Endothelial cell of umbilical vein (primary cell): ENCODE results near the gene NEK7. TPM values are rescaled to one million over a fixed set of nuclear protein-coding genes. Genes with fewer than 3 reads are reported as not detected.

Source experiments
- BruUV-seq: library from RNA; stranded (reverse); fragments of 400-500 nt; replicated peaks from 2 replicates; lab custom pipeline; 2021; lab: Mats Ljungman, UMichigan
- CTCF ChIA-PET: fragments of 300-600, 350-600 bp; sonication (Branson Sonifier 250); formaldehyde crosslinking; loops from one replicate; lab custom pipeline; 2021; ENCODE audit warnings: antibody characterized with exemption, inconsistent platforms; lab: Charles Lee
- POLR2A ChIA-PET: fragments of 300-600, 350-600 bp; sonication (Branson Sonifier 250); formaldehyde crosslinking; loops from one replicate; lab custom pipeline; 2021; ENCODE audit warnings: antibody characterized with exemption, inconsistent platforms; lab: Charles Lee
- DNase-seq: peaks from one replicate; pipeline ENCODE4 v3.0.0-alpha.2; 2011; ENCODE audit warnings: low read depth, low spot score
- FAIRE-seq: peaks from 2 replicates; lab custom pipeline; 2011; peaks lifted over from hg19 to GRCh38; lab: Jason Lieb, UNC
- H2AFZ ChIP-seq: 2 replicates; pipeline ENCODE4 v1.6.0; 2012; ENCODE audit warnings: low read depth, low read length, control low read depth, inconsistent platforms
- H3K27ac ChIP-seq: 2 replicates; pipeline ENCODE4 v1.5.1; 2011; ENCODE audit warnings: low read depth, mild to moderate bottlenecking, control low read depth, low read length, moderate library complexity; ENCODE audit not compliant: insufficient read depth
- H3K27me3 ChIP-seq, 2 experiments: 2 replicates each; pipeline versions ENCODE4 v1.6.0 to v1.6.1; 2011; ENCODE audit warnings: low read length in 2 of 2, mixed read lengths in 1 of 2; ENCODE audit not compliant: control insufficient read depth in 2 of 2, insufficient read depth in 2 of 2
- H3K36me3 ChIP-seq, 2 experiments: 2 replicates in 1 of 2; 3 replicates in 1 of 2; pipeline ENCODE4 v1.5.1; 2011; ENCODE audit warnings: low read length in 2 of 2, mild to moderate bottlenecking in 1 of 2, moderate library complexity in 1 of 2; ENCODE audit not compliant: control insufficient read depth in 2 of 2, insufficient read depth in 2 of 2; ENCODE audit errors: extremely low read depth in 1 of 2
- H3K4me1 ChIP-seq: 3 replicates; pipeline ENCODE4 v1.5.1; 2011; ENCODE audit warnings: mild to moderate bottlenecking, low read length; ENCODE audit not compliant: control insufficient read depth, insufficient read depth; ENCODE audit errors: extremely low read depth
- H3K4me2 ChIP-seq: 2 replicates; pipeline ENCODE4 v1.6.1; 2011; ENCODE audit warnings: low read length, control low read depth, mixed read lengths; ENCODE audit not compliant: insufficient read depth
- H3K4me3 ChIP-seq, 3 experiments: fragments of 200-600 bp in 1 of 3; sonication (generic), shearing (Covaris generic) in 1 of 3; replicated peaks in 1 of 3; 2 replicates each; pipeline ENCODE4 v1.5.1; 2011 to 2016; ENCODE audit warnings: control low read depth in 3 of 3, low read length in 3 of 3, mild to moderate bottlenecking in 2 of 3, inconsistent platforms in 1 of 3, low read depth in 1 of 3, moderate library complexity in 1 of 3; ENCODE audit not compliant: insufficient read depth in 1 of 3
- H3K79me2 ChIP-seq: 2 replicates; pipeline ENCODE4 v1.6.0; 2012; ENCODE audit warnings: low read length, inconsistent platforms; ENCODE audit not compliant: control insufficient read depth, insufficient read depth
- H3K9ac ChIP-seq: replicated peaks from 2 replicates; pipeline ENCODE3; 2011; ENCODE audit warnings: low read length, control low read depth; ENCODE audit not compliant: insufficient read depth; ENCODE audit errors: extremely low read depth
- H3K9me1 ChIP-seq: replicated peaks from 3 replicates; pipeline ENCODE4 v1.6.0; 2011; ENCODE audit warnings: mild to moderate bottlenecking, low read length; ENCODE audit not compliant: control insufficient read depth, insufficient read depth; ENCODE audit errors: extremely low read depth
- H3K9me3 ChIP-seq: replicated peaks from 2 replicates; pipeline ENCODE4 v1.5.1; 2012; ENCODE audit warnings: low read length, inconsistent platforms; ENCODE audit not compliant: control insufficient read depth, insufficient read depth
- H4K20me1 ChIP-seq: replicated peaks from 2 replicates; pipeline ENCODE3; 2011; ENCODE audit warnings: mild to moderate bottlenecking, low read length; ENCODE audit not compliant: control insufficient read depth, insufficient read depth; ENCODE audit errors: extremely low read depth
- EZH2 ChIP-seq: IDR thresholded peaks from 2 replicates; pipeline ENCODE4 v1.6.1; 2012; ENCODE audit warnings: borderline replicate concordance, low read depth, mild to moderate bottlenecking, moderate library complexity, low read length, inconsistent platforms; ENCODE audit not compliant: severe bottlenecking
- FOS ChIP-seq: IDR thresholded peaks from 2 replicates; pipeline ENCODE4 v1.6.1; 2011; ENCODE audit warnings: mild to moderate bottlenecking, low read length, moderate library complexity, borderline replicate concordance; ENCODE audit not compliant: insufficient read depth
- JUN ChIP-seq: IDR thresholded peaks from 2 replicates; pipeline ENCODE4 v1.6.1; 2011; ENCODE audit warnings: borderline replicate concordance, low read depth; ENCODE audit not compliant: insufficient read length, insufficient read depth
- MYC ChIP-seq: IDR thresholded peaks from one replicate; pipeline ENCODE4 v1.6.1; 2011; ENCODE audit warnings: mild to moderate bottlenecking, low read depth, low read length
- POLR2A ChIP-seq: IDR thresholded peaks from 2 replicates; pipeline ENCODE4 v1.6.1; 2012; ENCODE audit warnings: low read depth, mild to moderate bottlenecking, control low read depth, low read length
- dilution Hi-C: fragments of 300-500 bp; cut with MboI; formaldehyde crosslinking; loops from one replicate; pipeline ENCODE4 v1.15.0; 2019; ENCODE audit warnings: low sequenced_read_pairs; ENCODE audit not compliant: extremely low pct_ligation_motif_present
- intact Hi-C: fragments of 100-400 bp; cut with micrococcal nuclease; formaldehyde crosslinking; loops from one replicate; pipeline ENCODE4 v1.10.0; 2022
- polyA plus RNA-seq, 4 experiments: library from polyadenylated mRNA; depleted of rRNA in 3 of 4; stranded (reverse) in 3 of 4; unstranded in 1 of 4; fragments of >200 nt; gene quantifications; 2 replicates each; pipeline versions ENCODE4 v1.2.1 to v1.2.3, GENCODE V29; 2011 to 2012; ENCODE audit warnings: missing spikeins in 1 of 4
- total RNA-seq: library from RNA; stranded (reverse); gene quantifications from 2 replicates; pipeline ENCODE4 v1.2.3, GENCODE V29; 2021
- TF ChIP-seq, protein P1 (sequence below), 2 donors: IDR thresholded peaks; 1 replicate in 1 of 2; 2 replicates in 1 of 2; pipeline ENCODE4 v1.5.1; 2011; ENCODE audit warnings: low read length in 2 of 2, mild to moderate bottlenecking in 2 of 2, moderate library complexity in 2 of 2, control low read depth in 1 of 2, inconsistent platforms in 1 of 2, low read depth in 1 of 2; ENCODE audit not compliant: insufficient read depth in 1 of 2; ENCODE audit errors: extremely low read depth in 1 of 2
- TF ChIP-seq, protein P2 (sequence below): IDR thresholded peaks from 2 replicates; pipeline ENCODE4 v1.6.1; 2011; ENCODE audit not compliant: insufficient read depth, insufficient read length

Gene NEK7
- total and polyA plus RNA-seq, 2 donors (not counting 3 experiments of a cell fraction or from before 2014, with no cell fraction given) = 22.6 to 45.7 TPM

GRCh38 chr1:198107091-198107501 is 49.7 kb upstream of the NEK7 start:
- Histone ChIP-seq H2AFZ (no peak overlapping the region), H3K4me3 (no peak overlapping the region), H3K9me1 (no peaks in the 10 kb centered on the region), H3K4me2 (no peak overlapping the region), H3K9me3 (no peaks in the 10 kb centered on the region), H3K79me2 (no peaks in the 10 kb centered on the region), H4K20me1 (no peaks in the 10 kb centered on the region), H3K27ac (no peak overlapping the region), H3K9ac (no peak overlapping the region), H3K36me3 (no peaks in the 10 kb centered on the region), H3K27me3 (no peaks in the 10 kb centered on the region), H3K4me1 (no peaks in the 10 kb centered on the region)
- FAIRE-seq = peak; percentile 12
- TF ChIP-seq EZH2 (no peak), JUN (no peak), FOS (no peak), POLR2A (no peak), MYC (no peak)
- TF ChIP-seq, protein P1, sequence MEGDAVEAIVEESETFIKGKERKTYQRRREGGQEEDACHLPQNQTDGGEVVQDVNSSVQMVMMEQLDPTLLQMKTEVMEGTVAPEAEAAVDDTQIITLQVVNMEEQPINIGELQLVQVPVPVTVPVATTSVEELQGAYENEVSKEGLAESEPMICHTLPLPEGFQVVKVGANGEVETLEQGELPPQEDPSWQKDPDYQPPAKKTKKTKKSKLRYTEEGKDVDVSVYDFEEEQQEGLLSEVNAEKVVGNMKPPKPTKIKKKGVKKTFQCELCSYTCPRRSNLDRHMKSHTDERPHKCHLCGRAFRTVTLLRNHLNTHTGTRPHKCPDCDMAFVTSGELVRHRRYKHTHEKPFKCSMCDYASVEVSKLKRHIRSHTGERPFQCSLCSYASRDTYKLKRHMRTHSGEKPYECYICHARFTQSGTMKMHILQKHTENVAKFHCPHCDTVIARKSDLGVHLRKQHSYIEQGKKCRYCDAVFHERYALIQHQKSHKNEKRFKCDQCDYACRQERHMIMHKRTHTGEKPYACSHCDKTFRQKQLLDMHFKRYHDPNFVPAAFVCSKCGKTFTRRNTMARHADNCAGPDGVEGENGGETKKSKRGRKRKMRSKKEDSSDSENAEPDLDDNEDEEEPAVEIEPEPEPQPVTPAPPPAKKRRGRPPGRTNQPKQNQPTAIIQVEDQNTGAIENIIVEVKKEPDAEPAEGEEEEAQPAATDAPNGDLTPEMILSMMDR (IDR thresholded peaks at IDR 0.05; ENCODE audit: extremely low read depth in 1 of 2, insufficient read depth in 1 of 2, low read depth in 1 of 2, low read length in 2 of 2) = no peak
- TF ChIP-seq, protein P2, sequence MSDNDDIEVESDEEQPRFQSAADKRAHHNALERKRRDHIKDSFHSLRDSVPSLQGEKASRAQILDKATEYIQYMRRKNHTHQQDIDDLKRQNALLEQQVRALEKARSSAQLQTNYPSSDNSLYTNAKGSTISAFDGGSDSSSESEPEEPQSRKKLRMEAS = no peak
- intact Hi-C loops = no loop called here
- no TSS peak for BruUV-seq
- POLR2A ChIA-PET = no interaction called here
- CTCF ChIA-PET = no interaction called here
- dilution Hi-C loops = no loop called here
- no peak for DNase-seq
